HG03565 (cell line): ENCODE results near the gene NFX1.

Experiments used
- ATAC-seq: cut with Tn5 transposase; IDR thresholded peaks from one replicate; pipeline ENCODE4 v1.9.1; 2021; ENCODE audit warnings: mild to moderate bottlenecking, moderate library complexity; ENCODE audit not compliant: unreplicated experiment

The NFX1 gene

DNA sequence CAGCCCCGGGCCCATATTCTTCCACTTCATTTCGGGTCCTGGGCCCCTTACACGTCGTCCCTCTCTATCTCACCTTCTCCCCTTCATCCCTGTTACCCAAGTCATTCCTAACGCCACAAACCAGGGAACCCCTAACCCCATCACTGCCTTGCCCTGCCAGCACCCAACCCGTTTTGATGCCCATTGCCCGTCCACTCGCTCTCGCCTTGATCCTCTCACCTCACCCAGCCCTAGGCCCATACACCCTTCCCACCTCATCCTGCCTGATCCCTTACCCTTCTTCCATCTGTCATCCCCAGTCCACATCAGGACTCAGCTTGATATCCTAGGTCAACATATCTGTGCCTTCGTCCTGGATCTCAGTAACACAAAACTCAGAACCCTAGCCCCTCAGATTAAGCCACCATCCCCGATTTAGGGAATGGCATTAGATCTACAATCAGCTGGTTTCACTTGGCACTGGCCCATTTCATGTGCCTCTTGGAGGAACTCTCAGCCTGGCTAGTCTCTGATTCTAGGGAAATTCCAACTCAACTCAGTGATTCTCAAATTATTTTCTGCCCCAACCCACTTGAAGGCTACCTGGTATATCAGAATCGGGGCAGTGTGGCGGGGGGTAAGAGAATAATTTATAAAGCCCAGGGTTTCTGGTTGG lies 25.0 kb upstream of the NFX1 start:
- ATAC-seq = no peak

DNA sequence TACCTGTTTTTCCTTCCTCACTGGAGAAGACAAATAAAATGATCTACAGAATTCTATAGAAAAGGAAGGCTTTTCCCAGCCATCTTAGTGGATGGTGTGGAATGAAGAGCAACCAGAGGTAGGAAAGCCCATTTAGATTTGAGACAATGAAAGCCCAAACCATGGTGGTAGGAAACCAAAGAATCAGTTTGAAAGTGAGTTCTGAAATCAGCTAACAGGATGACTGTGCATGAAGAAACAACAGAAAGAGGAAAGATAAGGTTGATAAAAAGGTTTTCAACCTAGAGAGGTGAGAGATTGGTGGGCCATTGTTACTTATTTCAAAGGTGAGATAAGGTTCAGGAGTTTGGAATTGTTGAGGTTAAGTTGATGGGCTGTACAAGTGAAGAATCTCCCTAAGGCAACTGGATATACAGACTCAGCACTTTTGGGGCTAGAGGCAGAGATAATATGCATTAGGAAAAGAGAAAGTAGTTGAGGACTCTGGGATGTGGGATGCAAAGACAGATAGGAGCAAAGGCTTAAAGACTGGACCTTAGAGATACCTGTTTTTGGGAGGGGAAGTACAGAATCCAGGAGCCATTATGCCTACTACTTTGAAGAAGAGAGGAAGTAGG lies 23.1 kb upstream of the NFX1 start:
- no peak for ATAC-seq

DNA sequence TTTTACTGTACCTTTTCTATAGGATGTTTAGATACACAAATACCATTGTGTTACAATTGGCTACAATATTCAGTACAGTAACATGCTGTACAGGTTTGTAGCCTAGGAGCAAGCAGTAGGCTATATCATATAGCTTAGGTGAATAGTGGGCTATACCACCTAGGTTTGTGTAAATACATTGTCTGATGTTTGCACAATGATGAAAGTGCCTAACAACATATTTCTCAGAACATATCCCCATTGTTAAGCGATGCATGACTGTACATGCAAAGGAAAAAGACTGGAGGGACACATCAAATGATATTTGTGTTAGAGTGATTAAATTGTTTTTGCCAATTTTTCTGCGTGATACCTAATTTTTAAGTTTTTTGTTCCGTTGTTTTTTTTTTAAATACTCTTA lies 20.2 kb upstream of the NFX1 start:
- ATAC-seq = no peak

- no peak for ATAC-seq
Measured at GRCh38 chr9:33272061-33272460, 18.3 kb upstream of the NFX1 start.

GRCh38 chr9:33273266-33273971 lies 16.9 kb upstream of the NFX1 start:
- no peak for ATAC-seq

DNA sequence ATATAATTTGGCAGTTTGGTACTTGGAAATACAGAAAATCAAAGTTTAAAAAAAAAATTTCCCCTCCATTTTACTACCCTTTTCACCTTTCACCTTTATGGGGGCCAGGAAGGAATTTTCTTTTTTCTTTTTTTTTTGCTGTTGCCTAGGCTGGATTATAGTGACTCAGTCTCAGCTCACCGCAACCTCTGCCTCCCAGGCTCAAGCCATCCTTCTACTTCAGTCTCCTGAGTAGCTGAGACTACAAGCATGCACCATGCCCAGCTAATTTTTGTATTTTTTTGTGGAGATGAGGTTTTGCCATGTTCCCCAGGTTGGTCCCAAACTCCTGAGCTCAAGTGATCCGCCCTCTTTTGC lies 16.4 kb upstream of the NFX1 start:
- no peak for ATAC-seq

GRCh38 chr9:33277484-33277883 lies 12.8 kb upstream of the NFX1 start:
- ATAC-seq = no peak

DNA sequence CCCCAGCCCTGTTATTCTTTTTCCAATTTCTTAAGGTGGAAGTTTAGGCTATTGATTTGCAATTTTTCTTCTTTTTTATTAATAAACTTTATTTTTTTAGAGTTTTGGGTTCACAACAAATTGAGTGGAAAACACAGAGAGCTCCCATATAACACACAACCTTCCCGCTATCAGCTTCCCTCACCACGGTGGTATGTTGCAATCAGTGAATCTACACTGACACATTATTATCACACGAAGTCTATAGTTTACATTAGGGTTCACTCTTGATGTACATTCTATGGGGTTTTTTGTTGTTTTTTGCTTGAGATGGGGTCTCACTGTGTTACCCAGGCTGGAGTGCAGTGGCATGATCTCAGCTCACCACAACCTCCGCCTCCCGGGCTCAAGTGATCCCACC lies 4.8 kb upstream of the NFX1 start:
- no peak for ATAC-seq

GRCh38 chr9:33287087-33287490 lies 3.2 kb upstream of the NFX1 start:
- ATAC-seq = no peak

DNA sequence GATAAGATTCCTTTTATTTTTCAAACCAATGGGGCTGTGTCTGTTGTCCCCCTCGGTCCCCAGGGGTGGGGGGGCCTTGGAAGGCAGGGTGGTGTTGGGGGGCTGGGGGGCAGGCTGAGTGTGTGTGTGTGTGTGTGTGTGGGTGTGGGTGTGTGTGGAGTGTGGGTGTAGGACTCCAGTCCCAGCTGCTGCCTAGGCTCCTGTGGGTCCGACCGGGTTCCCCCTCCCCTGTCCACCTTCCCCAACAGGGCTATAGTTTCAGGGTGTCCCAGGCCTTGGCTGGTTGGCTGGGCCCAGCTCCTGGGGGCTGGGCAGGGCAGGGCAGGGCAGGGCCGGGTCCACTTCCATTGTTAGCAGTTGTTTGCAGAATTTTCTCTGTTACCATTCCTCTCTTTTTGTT lies 2.1 kb upstream of the NFX1 start:
- ATAC-seq = no peak

- ATAC-seq = no peak
Measured at GRCh38 chr9:33288828-33289483, 1.4 kb upstream of the NFX1 start.

GRCh38 chr9:33289496-33289895 lies 820 bp upstream of the NFX1 start:
- ATAC-seq = no peak

DNA sequence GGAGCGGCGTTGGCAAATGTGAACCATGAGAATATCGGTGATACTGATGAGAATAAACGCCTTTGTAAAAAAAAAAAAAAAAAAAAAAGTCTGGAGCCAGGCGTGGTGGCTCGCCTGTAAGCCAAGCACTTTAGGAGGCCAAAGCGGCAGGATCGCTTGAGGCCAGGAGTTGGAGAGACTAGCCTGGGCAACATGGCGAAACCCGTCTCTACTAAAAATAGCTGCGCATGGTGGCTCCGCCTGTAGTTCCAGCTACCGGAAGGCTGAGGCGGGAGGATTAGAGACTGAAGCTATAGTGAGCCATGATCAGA lies 425 bp upstream of the NFX1 start:
- no peak for ATAC-seq

GRCh38 chr9:33291031-33291397 lies 698 bp downstream of the NFX1 start:
- ATAC-seq = no peak

DNA sequence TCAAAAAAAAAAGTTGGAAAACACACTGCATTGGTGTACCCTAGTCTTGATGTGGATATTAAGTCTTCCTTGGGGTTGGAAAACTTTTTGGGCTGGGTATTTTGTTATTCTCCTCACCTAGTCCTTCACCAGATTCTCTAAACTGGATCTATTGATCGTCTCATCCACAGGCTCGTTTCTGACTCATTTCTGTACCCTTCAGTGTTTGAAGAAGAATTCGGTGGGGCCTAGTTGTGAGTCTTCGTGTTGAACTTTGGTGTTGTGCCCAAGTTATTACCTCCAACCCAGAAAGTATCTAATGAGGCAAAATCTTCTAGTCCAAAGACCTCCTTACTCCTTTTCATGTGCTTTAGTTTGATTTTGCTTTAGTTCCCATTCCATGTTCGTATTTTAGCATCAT lies 1.6 kb downstream of the NFX1 start:
- no peak for ATAC-seq

- no peak for ATAC-seq
Measured at GRCh38 chr9:33293782-33294181, 3.5 kb downstream of the NFX1 start.

GRCh38 chr9:33294670-33295432 lies 4.5 kb downstream of the NFX1 start:
- no peak for ATAC-seq

GRCh38 chr9:33295571-33295970 lies 5.3 kb downstream of the NFX1 start:
- ATAC-seq = peak; percentile 29

- peak; percentile 92 for ATAC-seq
Measured at GRCh38 chr9:33297432-33297831, 7.1 kb downstream of the NFX1 start.

GRCh38 chr9:33300546-33300945 lies 10.2 kb downstream of the NFX1 start:
- no peak for ATAC-seq

GRCh38 chr9:33304362-33304761 lies 14.0 kb downstream of the NFX1 start:
- ATAC-seq = no peak
